ENCODE data around the gene DTWD2. TPM values are rescaled to one million over a fixed set of nuclear protein-coding genes. Genes with fewer than 3 reads are reported as not detected.
"Not testable (repeated sequence)": the region's sequence is repeated elsewhere in the genome, so short reads cannot be mapped to it uniquely, and the experiment has no call there.

The DTWD2 gene
- total RNA-seq, 3 donors from 2014 or later, result 3.5 to 4.3 (median 3.7) TPM

DNA sequence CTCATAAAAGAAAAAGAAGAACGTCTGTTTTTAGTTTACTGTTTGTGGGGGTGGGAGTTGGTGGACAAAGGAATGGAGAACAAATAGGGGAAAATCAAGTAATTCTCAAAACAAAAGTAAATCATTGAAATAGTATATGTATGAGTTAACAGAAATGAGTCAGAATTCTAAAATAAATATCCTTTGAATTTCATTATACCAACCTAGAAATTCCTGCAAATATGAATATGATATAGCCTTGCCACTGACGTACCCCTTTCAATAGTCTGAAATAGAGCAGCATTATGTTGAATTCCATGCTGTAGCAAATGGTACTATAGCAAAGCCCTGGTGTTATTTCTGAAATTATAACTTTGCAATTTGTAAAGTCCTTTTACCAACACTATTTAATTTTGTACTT, 29.6 kb upstream of the DTWD2 start:
- Mint-ChIP-seq H3K4me3 (no peak overlapping the region), H3K4me1 (ENCODE audit: low read depth) (peaks cover 3% of the 10 kb centered on the region), H3K27me3 (ENCODE audit: low read depth) (no peaks in the 10 kb centered on the region), H3K9me3 (no peaks in the 10 kb centered on the region), H3K36me3 (ENCODE audit: insufficient read depth) (no peaks in the 10 kb centered on the region)
- no peak for DNase-seq
- ATAC-seq, result no peak

DNA sequence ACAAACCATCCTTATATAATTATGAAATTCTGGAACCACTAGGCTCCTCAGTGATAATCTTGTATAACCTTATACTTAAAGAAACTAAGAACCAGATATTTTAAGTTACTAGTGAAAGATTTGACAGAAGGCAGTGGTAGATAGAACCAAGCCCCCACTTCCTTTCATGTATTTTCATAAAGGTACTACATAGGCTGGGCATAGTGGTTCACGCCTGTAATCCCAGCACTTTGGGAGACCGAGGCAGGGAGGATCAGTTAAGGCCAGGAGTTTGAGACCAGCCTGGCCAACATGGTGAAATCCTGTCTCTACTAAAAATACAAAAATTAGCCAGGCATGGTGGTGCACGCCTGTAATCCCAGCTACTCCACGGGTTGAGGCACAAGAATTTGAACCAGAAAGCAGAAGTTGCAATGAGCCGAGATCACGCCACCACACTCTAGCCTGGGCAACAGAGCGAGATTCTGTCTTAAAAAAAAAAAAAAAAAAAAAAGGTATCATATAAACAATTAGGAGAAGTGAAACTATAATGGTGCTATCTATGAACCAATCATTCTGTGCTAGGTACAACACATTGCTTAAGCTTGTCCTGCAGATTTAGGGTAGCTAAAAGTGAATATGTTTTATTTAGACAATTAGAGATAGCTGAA, 27.9 kb upstream of the DTWD2 start:
- no peak for DNase-seq
- Mint-ChIP-seq H3K4me1 (ENCODE audit: low read depth) (no peaks in the 10 kb centered on the region), H3K27me3 (ENCODE audit: low read depth) (no peaks in the 10 kb centered on the region), H3K36me3 (ENCODE audit: insufficient read depth) (no peaks in the 10 kb centered on the region), H3K9me3 (no peaks in the 10 kb centered on the region), H3K4me3 (no peak overlapping the region)
- ATAC-seq, result no peak

DNA sequence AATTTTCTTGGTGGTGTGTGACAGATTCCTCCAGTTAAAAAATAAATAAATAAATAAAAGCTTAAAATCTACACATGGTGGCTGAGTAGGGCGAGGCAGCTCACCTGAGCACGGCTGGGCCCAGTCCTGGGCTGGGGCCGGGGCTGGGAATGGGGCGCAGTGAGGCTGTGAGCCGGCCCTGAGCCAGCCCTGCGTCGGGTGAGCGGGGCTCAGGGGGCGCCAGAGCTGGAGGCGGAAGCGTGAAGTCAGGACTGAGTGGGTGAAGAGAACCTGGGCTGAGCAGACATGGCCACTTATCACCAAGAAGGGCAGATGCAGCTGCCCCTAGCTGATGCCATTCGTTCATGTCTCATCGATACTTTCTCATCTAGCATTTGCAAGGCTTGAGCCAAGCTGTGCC, 22.8 kb upstream of the DTWD2 start:
- no peaks in the 10 kb centered on the region for H3K36me3 Mint-ChIP-seq (ENCODE audit: insufficient read depth)

DNA sequence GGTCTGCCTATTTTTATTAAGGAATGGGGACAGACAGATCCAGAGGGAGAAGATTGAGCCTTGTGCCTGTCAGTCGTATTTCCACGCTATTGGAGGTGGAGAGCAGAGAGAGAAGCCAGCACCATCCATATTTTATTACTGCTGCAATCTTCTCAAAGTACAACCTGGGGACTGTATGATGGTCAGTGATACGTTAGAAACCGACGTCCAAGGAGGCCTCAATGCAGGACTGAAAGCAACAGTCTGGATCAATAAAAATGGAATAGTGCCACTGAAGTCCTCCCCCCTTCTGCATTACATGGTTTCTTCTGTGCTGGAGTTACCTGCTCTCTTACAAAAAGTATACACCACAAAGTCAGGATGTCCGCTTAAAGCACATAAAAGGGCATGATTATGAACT, 21.9 kb upstream of the DTWD2 start:
- H3K36me3 Mint-ChIP-seq (ENCODE audit: insufficient read depth), result no peaks in the 10 kb centered on the region
- H3K27me3 Mint-ChIP-seq (ENCODE audit: low read depth), result no peaks in the 10 kb centered on the region
- ATAC-seq, result no peak
- no peaks in the 10 kb centered on the region for H3K9me3 Mint-ChIP-seq
- DNase-seq, result no peak
- no peaks in the 10 kb centered on the region for H3K4me1 Mint-ChIP-seq (ENCODE audit: low read depth)
- no peak overlapping the region for H3K4me3 Mint-ChIP-seq

More for the DNA sequence above, 22.8 kb upstream of the DTWD2 start:
- Mint-ChIP-seq H3K27me3 (ENCODE audit: low read depth) (no peaks in the 10 kb centered on the region), H3K4me3 (no peak overlapping the region), H3K4me1 (ENCODE audit: low read depth) (no peaks in the 10 kb centered on the region), H3K9me3 (no peaks in the 10 kb centered on the region)
- ATAC-seq (no peak), DNase-seq (no peak)

DNA sequence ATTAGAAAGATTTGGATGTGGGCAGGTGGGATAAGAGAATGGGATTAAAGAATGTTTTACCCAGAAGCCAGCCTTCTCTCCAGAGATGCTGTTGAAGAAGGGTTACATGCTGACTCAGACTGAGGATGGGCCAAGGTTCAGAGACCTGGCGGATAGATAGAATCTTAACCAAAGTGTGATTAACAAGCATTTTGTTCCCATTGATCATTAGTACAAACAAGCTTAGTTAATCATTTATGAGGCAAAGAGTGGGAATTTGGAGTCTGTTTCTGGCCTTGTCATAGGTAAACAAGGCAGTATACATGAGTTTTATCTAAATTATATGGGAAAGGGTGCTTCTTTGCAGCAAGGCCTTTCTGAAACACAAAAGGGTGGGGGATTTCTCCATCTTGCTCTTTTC, 20.8 kb upstream of the DTWD2 start:
- no peaks in the 10 kb centered on the region for H3K9me3 Mint-ChIP-seq

DNA sequence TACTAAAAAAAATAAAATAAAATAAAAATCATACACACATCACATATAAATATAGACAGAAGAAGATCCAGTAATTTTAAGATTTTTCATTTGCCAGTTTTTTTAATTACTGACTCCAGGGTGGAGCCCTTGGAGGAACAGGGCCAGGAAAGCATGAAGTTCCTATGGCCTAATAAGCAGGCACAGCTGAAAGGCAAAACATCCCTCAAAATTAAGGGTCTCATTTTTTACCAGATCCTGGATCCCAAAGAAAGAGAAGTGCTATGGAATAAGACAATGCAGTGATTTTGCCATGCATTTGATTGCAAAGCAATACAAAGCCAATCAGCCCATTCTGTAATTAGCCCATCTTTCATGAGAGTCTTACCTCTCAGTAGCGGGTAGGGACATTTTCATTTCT, 11.3 kb upstream of the DTWD2 start:
- DNase-seq (no peak), ATAC-seq (no peak)
- H3K36me3 Mint-ChIP-seq (ENCODE audit: insufficient read depth), result no peaks in the 10 kb centered on the region
- H3K4me1 Mint-ChIP-seq (ENCODE audit: low read depth), result no peaks in the 10 kb centered on the region
- peaks cover 3% of the 10 kb centered on the region for H3K27me3 Mint-ChIP-seq (ENCODE audit: low read depth)
- no peak overlapping the region for H3K4me3 Mint-ChIP-seq
- H3K9me3 Mint-ChIP-seq, result peaks cover 21% of the 10 kb centered on the region

More for the DNA sequence above, 20.8 kb upstream of the DTWD2 start:
- Mint-ChIP-seq H3K27me3 (ENCODE audit: low read depth) (no peaks in the 10 kb centered on the region), H3K4me3 (no peak overlapping the region), H3K4me1 (ENCODE audit: low read depth) (no peaks in the 10 kb centered on the region), H3K36me3 (ENCODE audit: insufficient read depth) (no peaks in the 10 kb centered on the region)
- ATAC-seq (no peak), DNase-seq (no peak)

DNA sequence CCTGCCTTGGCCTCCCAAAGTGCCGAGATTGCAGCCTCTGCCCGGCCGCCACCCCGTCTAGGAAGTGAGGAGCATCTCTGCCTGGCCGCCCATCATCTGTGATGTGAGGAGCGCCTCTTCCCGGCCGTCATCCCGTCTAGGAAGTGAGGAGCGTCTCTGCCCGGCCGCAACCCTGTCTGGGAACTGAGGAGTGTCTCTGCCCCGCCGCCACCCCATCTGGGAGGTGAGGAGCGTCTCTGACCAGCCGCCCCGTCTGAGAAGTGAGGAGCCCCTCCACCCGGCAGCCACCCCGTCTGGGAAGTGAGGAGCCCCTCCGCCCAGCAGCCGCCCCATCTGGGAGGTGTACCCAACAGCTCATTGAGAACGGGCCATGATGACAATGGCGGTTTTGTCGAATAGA, 10.5 kb upstream of the DTWD2 start:
- not testable (repeated sequence) for H3K27me3 Mint-ChIP-seq (ENCODE audit: low read depth); DNase-seq; H3K4me1 Mint-ChIP-seq (ENCODE audit: low read depth); H3K36me3 Mint-ChIP-seq (ENCODE audit: insufficient read depth); H3K4me3 Mint-ChIP-seq; ATAC-seq
- H3K9me3 Mint-ChIP-seq, result peaks cover 21% of the 10 kb centered on the region

DNA sequence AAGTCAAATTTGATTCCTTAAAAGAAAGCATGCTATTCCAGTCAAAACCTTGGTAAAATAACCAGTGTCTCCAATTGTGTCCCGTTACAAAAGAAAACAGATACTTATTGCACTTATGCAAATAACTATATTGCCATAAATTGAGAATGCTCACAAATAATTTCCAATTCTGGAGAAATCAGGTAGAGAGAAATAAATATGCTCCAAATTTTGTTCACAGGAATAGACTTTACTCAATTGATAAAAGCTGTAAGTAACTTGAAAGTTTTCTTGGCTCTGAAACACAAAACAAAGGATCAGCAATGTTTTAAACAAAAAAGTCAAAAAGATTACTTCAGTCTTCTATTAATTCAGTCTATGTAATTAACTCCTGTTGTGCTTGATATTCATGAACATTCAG, 7.8 kb upstream of the DTWD2 start:
- Mint-ChIP-seq H3K36me3 (ENCODE audit: insufficient read depth) (no peaks in the 10 kb centered on the region), H3K27me3 (ENCODE audit: low read depth) (no peaks in the 10 kb centered on the region), H3K4me3 (no peak overlapping the region), H3K4me1 (ENCODE audit: low read depth) (no peaks in the 10 kb centered on the region), H3K9me3 (peaks cover 21% of the 10 kb centered on the region)
- no peak for DNase-seq
- ATAC-seq, result no peak

DNA sequence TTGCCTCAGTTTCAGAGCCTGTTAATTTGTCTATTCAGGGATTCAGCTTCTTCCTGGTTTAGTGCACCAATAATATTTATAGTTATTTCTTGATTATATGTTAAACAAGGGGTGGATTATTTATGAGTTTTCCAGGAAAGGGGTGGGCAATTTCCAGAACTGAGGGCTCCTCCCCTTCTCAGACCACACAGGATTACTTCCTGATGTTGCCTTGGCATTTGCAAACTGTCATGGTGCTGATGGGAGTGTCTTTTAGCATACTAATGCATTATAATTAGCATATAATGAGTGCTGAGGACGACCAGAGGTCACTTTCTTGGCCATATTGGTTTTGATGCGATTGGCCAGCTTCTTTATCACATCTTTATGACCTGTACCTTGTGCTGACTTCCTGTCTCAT, 6.2 kb upstream of the DTWD2 start:
- H3K36me3 Mint-ChIP-seq (ENCODE audit: insufficient read depth), result no peaks in the 10 kb centered on the region
- H3K4me1 Mint-ChIP-seq (ENCODE audit: low read depth), result no peaks in the 10 kb centered on the region
- no peak overlapping the region for H3K4me3 Mint-ChIP-seq
- peaks cover 14% of the 10 kb centered on the region for H3K9me3 Mint-ChIP-seq
- no peaks in the 10 kb centered on the region for H3K27me3 Mint-ChIP-seq (ENCODE audit: low read depth)
- DNase-seq (no peak), ATAC-seq (no peak)

DNA sequence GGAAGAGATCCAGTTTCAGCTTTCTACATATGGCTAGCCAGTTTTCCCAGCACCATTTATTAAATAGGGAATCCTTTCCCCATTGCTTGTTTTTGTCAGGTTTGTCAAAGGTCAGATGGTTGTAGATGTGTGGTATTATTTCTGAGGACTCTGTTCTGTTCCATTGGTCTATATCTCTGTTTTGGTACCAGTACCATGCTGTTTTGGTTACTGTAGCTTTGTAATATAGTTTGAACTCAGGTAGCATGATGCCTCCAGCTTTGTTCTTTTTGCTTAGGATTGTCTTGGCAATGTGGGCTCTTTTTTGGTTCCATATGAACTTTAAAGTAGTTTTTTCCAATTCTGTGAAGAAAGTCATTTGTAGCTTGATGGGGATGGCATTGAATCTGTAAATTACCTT, 4.8 kb upstream of the DTWD2 start:
- not testable (repeated sequence) for H3K36me3 Mint-ChIP-seq (ENCODE audit: insufficient read depth); DNase-seq; H3K4me1 Mint-ChIP-seq (ENCODE audit: low read depth); ATAC-seq; H3K4me3 Mint-ChIP-seq; H3K27me3 Mint-ChIP-seq (ENCODE audit: low read depth)
- H3K9me3 Mint-ChIP-seq, result peaks cover 14% of the 10 kb centered on the region

DNA sequence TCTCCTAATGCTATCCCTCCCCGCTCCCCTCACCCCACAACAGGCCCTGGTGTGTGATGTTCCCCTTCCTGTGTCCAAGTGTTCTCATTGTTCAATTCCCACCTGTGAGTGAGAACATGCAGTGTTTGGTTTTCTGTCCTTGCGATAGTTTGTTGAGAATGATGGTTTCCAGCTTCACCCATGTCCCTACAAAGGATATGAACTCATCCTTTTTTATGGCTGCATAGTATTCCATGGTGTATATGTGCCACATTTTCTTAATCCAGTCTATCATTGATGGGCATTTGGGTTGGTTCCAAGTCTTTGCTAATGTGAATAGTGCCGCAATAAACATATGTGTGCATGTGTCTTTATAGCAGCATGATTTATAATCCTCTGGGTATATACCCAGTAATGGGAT, 3.7 kb upstream of the DTWD2 start:
- not testable (repeated sequence) for ATAC-seq

DNA sequence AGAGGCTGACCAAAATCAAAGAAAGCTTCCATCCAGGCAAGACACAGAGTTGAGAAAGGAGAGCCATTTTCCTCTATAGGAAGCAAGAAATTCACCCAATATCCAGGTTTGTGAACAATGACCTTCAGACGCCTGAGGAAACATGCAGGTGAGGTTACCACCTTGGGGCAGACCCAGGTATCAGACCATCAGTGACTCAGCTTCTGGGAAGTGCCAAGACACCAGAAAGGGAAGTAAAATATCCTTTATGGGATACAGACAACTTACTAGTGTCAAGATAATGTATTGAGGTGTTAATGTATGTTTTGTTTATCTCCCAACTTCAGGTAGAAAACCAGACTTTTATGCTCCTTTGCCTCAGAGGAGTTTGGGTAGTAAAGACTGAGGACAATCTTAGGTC, 2.2 kb upstream of the DTWD2 start:
- no peak for ATAC-seq
- Mint-ChIP-seq H3K36me3 (ENCODE audit: insufficient read depth) (no peaks in the 10 kb centered on the region), H3K27me3 (ENCODE audit: low read depth) (no peaks in the 10 kb centered on the region), H3K4me1 (ENCODE audit: low read depth) (peaks cover 17% of the 10 kb centered on the region), H3K4me3 (no peak overlapping the region), H3K9me3 (peaks cover 4% of the 10 kb centered on the region)
- no peak for DNase-seq

More for the DNA sequence above, 3.7 kb upstream of the DTWD2 start:
- peaks cover 12% of the 10 kb centered on the region for H3K4me1 Mint-ChIP-seq (ENCODE audit: low read depth)
- not testable (repeated sequence) for H3K36me3 Mint-ChIP-seq (ENCODE audit: insufficient read depth); DNase-seq; H3K27me3 Mint-ChIP-seq (ENCODE audit: low read depth); H3K4me3 Mint-ChIP-seq
- H3K9me3 Mint-ChIP-seq, result peaks cover 14% of the 10 kb centered on the region

DNA sequence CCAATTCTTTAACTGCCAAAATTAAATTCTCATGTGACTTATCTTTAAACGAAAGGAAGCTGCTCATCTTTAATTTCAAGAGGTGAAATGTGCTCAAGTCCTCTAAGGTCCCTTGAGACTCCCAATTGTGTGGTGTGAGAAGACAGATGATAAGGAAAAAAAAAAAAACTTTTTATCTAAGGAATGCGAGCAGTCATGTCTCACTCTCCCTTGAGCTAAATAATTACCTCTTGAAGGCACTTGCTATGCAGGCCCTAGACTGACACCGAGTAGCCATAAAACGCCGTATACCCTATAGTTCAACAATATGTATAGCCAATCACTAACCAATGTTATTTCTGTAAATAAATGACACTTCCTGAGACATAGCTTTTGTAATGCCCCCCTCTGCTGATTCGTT, 1.5 kb upstream of the DTWD2 start:
- DNase-seq, result no peak
- no peak for ATAC-seq
- Mint-ChIP-seq H3K4me1 (ENCODE audit: low read depth) (peaks cover 17% of the 10 kb centered on the region), H3K4me3 (no peak overlapping the region), H3K36me3 (ENCODE audit: insufficient read depth) (no peaks in the 10 kb centered on the region), H3K27me3 (ENCODE audit: low read depth) (no peaks in the 10 kb centered on the region), H3K9me3 (no peaks in the 10 kb centered on the region)

DNA sequence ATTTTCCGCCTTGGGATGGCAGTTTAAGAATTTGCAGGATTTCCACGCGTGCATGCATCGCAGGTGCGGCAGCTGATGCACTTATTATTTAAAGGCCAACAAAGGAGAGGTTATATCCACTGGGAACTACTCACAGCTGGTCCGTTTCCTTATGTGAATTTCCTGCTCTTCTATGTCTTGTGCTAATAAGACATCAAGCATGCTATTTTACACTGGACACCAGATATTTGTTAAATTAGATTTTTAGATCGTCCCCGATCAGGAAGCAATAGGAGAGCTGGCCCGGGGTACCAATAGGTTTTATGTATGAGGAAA, 476 bp upstream of the DTWD2 start:
- H3K27me3 Mint-ChIP-seq (ENCODE audit: low read depth), result no peaks in the 10 kb centered on the region
- H3K36me3 Mint-ChIP-seq (ENCODE audit: insufficient read depth), result no peaks in the 10 kb centered on the region
- peak overlapping the region; percentile 79 for H3K4me3 Mint-ChIP-seq
- no peaks in the 10 kb centered on the region for H3K9me3 Mint-ChIP-seq
- DNase-seq (no peak), ATAC-seq (no peak)
- H3K4me1 Mint-ChIP-seq (ENCODE audit: low read depth), result peaks cover 17% of the 10 kb centered on the region

DNA sequence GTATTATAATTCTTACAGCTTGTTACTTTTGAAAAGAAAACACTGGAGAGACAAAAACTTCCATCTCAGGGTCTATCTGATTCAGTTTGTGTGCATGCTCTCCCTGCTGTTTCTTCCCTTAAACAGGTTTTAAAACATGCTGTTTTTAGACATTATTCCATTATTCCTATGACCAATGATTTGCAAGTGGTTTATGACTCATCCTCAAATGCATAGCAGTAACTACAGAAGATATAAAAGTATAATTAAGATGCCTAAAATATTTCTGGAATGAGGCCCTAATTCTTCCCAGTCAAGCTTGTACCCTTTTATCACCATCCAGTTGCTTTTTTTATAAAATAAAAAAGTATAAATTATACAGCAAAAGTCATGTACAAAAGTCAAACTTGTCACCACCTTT, 3.7 kb downstream of the DTWD2 start:
- Mint-ChIP-seq H3K36me3 (ENCODE audit: insufficient read depth) (peaks cover 6% of the 10 kb centered on the region), H3K4me3 (no peak overlapping the region), H3K9me3 (no peaks in the 10 kb centered on the region), H3K4me1 (ENCODE audit: low read depth) (peaks cover 17% of the 10 kb centered on the region), H3K27me3 (ENCODE audit: low read depth) (no peaks in the 10 kb centered on the region)
- DNase-seq, result no peak
- ATAC-seq, result no peak

DNA sequence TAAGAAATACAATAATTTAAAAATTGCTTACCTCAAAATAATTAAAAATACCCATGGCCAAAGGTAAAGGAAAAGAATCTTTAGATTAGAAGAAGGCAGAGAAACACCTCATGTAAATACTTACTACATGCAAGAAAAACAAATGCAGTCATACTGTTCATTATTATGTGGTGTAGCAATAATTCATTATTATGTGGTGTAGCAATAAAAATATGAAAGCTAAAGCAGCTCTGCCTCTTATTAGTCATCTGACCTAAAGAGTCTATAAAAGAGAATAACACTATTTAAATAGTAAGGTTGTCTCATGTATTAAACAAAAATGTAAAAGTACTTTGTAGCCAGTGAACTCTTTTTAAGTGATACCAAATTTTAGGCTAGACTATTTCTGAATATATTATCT, 6.6 kb downstream of the DTWD2 start:
- H3K27me3 Mint-ChIP-seq (ENCODE audit: low read depth), result no peaks in the 10 kb centered on the region
- DNase-seq (no peak), ATAC-seq (no peak)
- H3K36me3 Mint-ChIP-seq (ENCODE audit: insufficient read depth), result peaks cover 6% of the 10 kb centered on the region
- peaks cover 4% of the 10 kb centered on the region for H3K4me1 Mint-ChIP-seq (ENCODE audit: low read depth)
- H3K4me3 Mint-ChIP-seq, result no peak overlapping the region
- H3K9me3 Mint-ChIP-seq, result peaks cover 4% of the 10 kb centered on the region
